ENCODE data around the gene MLXIP.

Gene MLXIP

DNA sequence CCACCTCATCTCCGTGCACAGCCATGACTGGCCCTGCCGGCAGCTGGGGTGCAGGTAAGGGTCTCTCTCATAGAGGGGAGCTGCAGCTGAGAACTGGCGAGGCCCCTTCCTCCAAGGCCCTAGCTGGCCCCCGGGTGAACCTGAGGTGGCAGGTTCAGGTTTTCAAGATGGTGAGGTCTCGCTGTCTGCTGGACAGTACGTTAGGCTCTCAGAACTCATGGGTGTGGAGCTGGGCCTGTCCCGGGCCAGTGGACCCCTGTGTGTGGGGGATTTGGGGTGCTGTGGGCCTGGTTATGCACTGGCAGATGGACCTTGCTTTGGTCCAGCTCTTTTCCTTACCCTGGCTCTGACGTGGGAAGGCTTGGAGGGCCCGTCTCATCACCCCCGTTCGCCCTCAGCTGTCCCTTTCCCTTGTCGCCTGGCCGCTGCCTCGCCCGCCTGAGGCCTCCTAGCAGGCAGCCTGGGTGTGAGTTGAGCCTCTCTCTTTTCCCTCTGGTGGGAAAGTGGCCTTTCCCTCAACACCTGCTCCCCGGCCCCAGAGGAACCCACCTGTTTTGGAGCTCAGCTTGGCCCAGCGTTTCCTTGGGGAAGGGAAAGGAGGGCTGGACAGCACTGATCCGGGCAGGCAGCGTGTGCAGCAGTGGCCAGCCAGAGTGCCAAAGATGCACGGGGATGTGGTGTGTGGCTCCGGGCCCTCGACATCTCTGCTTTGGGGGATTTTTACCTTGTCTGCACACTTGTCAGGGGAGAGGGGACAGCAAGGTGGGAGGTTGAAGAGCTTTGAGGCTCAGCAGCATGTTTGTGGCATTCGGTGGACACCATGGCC is 67.2 kb downstream of the MLXIP start:
- Histone ChIP-seq H3K36me3 (ENCODE audit: insufficient read depth, low read length) (peaks cover 11% of the 10 kb centered on the region; the same call in 1 of the 2 replicates), H3K4me3 (no peak overlapping the region), H3K9me3 (ENCODE audit: low read depth, low read length) (no peaks in the 10 kb centered on the region), H3K9ac (ENCODE audit: insufficient read length) (no peak overlapping the region), H3K27ac (no peak overlapping the region)
- TF ChIP-seq EZH2 (IDR thresholded peaks at IDR 0.05) (no peak), POLR2AphosphoS5 (IDR thresholded peaks at IDR 0.05; ENCODE audit: borderline replicate concordance, low read depth, low read length) (no peak), FOXP2 (optimal IDR thresholded peaks at IDR 0.05; ENCODE audit: control extremely low read depth, extremely low read length, insufficient read depth) (no peak)
- DNase-seq (ENCODE audit: low read depth, low spot score), result no peak

DNA sequence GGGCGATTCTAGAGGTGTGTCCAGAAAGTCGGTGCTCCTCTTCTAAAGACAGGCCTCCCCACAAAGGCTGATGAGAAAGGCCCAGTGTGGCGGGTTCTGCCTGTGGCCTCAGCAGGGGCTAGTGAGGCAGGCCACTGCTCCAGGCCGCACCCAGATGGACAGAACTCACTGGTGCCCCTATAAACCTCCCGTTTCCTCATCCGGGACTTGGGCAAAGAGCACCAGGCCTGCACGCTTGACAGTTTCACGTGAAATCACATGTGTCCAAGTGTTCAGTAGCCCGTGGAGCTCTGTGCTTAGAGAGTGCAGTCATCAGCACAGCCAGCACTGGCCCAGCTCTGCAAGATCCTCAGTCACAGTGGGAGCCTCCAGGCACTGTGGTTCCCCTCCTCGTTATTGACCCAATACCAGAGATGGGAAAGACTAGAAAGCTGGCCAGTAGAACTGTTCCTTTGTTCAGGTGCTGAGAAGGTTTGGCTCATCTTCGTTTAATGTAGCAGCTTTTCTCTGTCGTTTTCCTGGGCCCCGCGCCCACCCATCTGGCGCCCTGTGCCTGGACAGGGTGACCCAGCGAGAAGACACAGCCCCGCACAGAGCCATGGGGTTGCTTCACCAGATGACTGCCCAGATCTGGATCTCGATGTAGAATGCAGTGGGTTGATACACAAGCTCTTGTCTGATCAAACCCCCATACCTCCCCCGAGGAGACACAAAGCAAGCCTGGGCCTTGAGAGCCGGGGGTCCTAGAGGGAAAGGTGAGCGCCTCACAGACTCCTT is 69.1 kb downstream of the MLXIP start:
- Histone ChIP-seq H3K27ac (no peak overlapping the region), H3K9me3 (ENCODE audit: low read depth, low read length) (no peaks in the 10 kb centered on the region), H3K4me3 (no peak overlapping the region), H3K9ac (ENCODE audit: insufficient read length) (no peak overlapping the region), H3K36me3 (ENCODE audit: insufficient read depth, low read length) (no peaks in the 10 kb centered on the region; the same call in 1 of the 2 replicates)
- TF ChIP-seq EZH2 (IDR thresholded peaks at IDR 0.05) (no peak), FOXP2 (optimal IDR thresholded peaks at IDR 0.05; ENCODE audit: control extremely low read depth, extremely low read length, insufficient read depth) (no peak), POLR2AphosphoS5 (IDR thresholded peaks at IDR 0.05; ENCODE audit: borderline replicate concordance, low read depth, low read length) (no peak)
- no peak for DNase-seq (ENCODE audit: low read depth, low spot score)

DNA sequence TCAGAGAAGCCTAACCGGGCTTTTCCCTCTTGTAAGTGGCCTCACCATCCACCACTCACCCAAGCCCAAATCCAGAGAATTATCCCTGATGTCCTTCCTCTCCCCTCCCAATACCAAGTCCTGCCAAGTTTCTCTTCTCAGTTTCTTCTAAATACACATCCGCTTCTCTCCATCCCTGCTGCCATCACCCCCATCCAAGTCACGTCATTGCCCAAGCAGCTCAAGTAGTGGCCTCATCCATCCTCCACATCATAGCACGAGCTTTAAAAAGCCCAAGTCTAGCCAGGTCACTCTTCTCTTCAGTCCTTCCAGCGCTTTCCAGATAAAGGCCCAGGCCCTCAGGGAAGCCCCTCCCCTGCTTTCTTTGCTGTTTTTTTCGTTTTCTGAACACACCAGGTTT is 70.1 kb downstream of the MLXIP start:
- Histone ChIP-seq H3K9ac (ENCODE audit: insufficient read length) (no peak overlapping the region), H3K9me3 (ENCODE audit: low read depth, low read length) (no peaks in the 10 kb centered on the region), H3K27ac (no peak overlapping the region), H3K36me3 (ENCODE audit: insufficient read depth, low read length) (no peaks in the 10 kb centered on the region), H3K4me3 (no peak overlapping the region)
- no peak for DNase-seq (ENCODE audit: low read depth, low spot score)
- TF ChIP-seq EZH2 (IDR thresholded peaks at IDR 0.05) (no peak), FOXP2 (optimal IDR thresholded peaks at IDR 0.05; ENCODE audit: control extremely low read depth, extremely low read length, insufficient read depth) (no peak), POLR2AphosphoS5 (IDR thresholded peaks at IDR 0.05; ENCODE audit: borderline replicate concordance, low read depth, low read length) (no peak)

DNA sequence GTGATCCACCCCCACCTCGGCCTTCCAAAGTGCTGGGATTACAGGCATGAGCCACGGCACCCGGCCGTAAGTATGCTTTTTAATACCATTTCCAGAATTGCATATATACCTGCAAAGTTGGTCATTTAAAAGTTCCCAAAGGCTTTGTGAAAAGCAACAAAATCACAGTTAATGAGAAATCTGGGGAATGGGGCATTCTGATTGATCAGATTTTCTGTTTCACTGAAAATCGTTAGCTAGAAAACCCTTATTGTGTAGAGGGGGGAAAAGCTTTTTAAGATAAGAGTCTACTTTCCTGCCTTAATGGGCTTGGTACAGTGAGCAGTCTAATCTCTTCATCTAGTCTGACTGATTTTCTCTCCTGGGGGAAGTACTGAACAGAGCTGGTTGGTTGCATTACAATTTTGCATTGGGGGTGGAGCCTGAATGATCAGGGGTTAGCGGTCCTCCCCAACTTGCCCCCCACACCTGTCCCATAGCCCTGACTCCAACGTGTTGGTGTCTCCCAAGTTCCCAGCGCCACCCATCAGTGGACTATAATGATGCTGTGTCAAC is 71.6 kb downstream of the MLXIP start:
- no peaks in the 10 kb centered on the region for H3K36me3 ChIP-seq (ENCODE audit: insufficient read depth, low read length)
- no peak overlapping the region for H3K9ac ChIP-seq (ENCODE audit: insufficient read length)
- no peaks in the 10 kb centered on the region for H3K9me3 ChIP-seq (ENCODE audit: low read depth, low read length)
- TF ChIP-seq POLR2AphosphoS5 (IDR thresholded peaks at IDR 0.05; ENCODE audit: borderline replicate concordance, low read depth, low read length), result no peak
- TF ChIP-seq FOXP2 (optimal IDR thresholded peaks at IDR 0.05; ENCODE audit: control extremely low read depth, extremely low read length, insufficient read depth), result no peak
- TF ChIP-seq EZH2 (IDR thresholded peaks at IDR 0.05), result no peak
- H3K27ac ChIP-seq, result no peak overlapping the region
- no peak overlapping the region for H3K4me3 ChIP-seq
- no peak for DNase-seq (ENCODE audit: low read depth, low spot score)

DNA sequence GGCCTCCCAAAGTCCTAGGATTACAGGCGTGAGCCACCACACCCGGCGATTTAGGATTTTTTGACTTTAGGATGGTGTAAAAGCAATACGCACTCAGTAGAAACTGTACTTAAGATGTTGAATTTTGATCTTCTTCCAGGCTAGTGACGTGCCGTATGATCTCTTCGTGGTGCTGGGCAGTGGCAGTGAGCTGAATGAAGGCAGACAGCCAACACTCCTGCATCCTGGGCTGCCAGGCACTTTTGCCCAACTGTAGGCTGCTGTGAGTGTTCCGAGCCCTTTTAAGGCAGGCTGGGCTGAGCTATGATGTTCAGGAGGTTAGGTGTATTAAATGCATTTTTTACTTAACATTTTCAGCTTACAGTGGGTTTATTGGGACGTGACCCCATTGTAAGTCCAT is 74.2 kb downstream of the MLXIP start:
- no peaks in the 10 kb centered on the region for H3K36me3 ChIP-seq (ENCODE audit: insufficient read depth, low read length)
- H3K27ac ChIP-seq, result no peak overlapping the region
- no peaks in the 10 kb centered on the region for H3K9me3 ChIP-seq (ENCODE audit: low read depth, low read length)
- DNase-seq (ENCODE audit: low read depth, low spot score), result no peak
- TF ChIP-seq EZH2 (IDR thresholded peaks at IDR 0.05) (no peak), FOXP2 (optimal IDR thresholded peaks at IDR 0.05; ENCODE audit: control extremely low read depth, extremely low read length, insufficient read depth) (no peak), POLR2AphosphoS5 (IDR thresholded peaks at IDR 0.05; ENCODE audit: borderline replicate concordance, low read depth, low read length) (no peak)
- H3K9ac ChIP-seq (ENCODE audit: insufficient read length), result no peak overlapping the region
- H3K4me3 ChIP-seq, result no peak overlapping the region

DNA sequence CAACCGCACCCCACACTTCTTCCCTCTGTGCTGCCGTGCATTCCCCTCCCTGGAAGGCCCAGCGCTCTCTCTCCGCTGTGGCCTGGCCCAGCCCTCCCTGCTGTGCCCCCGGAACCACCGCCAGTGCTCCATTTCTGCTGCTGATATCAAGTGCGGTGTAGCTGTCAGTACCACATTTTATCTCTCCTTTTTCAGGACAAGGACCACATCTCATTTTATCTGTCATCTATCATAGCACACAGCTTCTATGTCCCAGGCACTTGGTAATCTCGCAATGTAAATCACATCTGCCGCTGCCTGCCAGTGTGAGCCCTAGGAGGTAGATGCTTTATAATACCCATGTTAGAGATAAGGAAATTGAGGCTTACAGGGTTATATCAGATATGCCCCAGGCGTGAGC is 77.1 kb downstream of the MLXIP start:
- Histone ChIP-seq H3K9ac (ENCODE audit: insufficient read length) (no peak overlapping the region), H3K27ac (no peak overlapping the region), H3K4me3 (no peak overlapping the region), H3K9me3 (ENCODE audit: low read depth, low read length) (no peaks in the 10 kb centered on the region), H3K36me3 (ENCODE audit: insufficient read depth, low read length) (no peaks in the 10 kb centered on the region)
- TF ChIP-seq FOXP2 (optimal IDR thresholded peaks at IDR 0.05; ENCODE audit: control extremely low read depth, extremely low read length, insufficient read depth) (no peak), POLR2AphosphoS5 (IDR thresholded peaks at IDR 0.05; ENCODE audit: borderline replicate concordance, low read depth, low read length) (no peak), EZH2 (IDR thresholded peaks at IDR 0.05) (no peak)
- DNase-seq (ENCODE audit: low read depth, low spot score), result no peak

DNA sequence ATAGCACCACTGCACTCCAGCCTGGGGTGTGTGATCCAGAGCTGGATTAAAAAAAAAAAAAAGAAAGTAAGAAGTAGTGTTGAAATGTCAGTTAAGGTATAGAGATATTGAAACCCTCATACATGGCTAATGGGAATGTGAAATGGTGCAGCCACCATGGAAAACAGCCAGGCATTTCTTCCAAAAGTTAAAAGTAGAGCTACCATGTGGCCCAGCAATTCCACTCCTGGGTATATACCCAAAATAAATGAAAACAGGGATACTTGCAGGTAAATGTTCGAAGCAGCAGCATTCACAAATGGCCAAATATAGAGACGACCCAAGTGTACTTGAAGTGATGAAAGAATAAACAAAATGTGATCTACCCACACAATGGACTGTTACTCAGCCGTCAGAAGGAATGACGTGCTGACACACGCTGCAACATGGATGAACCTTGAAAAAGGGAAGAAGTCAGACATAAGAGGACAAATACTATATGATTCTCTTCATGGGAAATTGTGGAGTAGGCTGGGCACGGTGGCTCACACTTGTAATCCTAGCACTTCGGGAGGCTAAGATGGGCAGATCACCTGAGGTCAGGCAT is 80.2 kb downstream of the MLXIP start:
- Histone ChIP-seq H3K9me3 (ENCODE audit: low read depth, low read length) (no peaks in the 10 kb centered on the region), H3K36me3 (ENCODE audit: insufficient read depth, low read length) (no peaks in the 10 kb centered on the region), H3K9ac (ENCODE audit: insufficient read length) (no peak overlapping the region), H3K27ac (no peak overlapping the region), H3K4me3 (no peak overlapping the region)
- TF ChIP-seq POLR2AphosphoS5 (IDR thresholded peaks at IDR 0.05; ENCODE audit: borderline replicate concordance, low read depth, low read length) (no peak), EZH2 (IDR thresholded peaks at IDR 0.05) (no peak), FOXP2 (optimal IDR thresholded peaks at IDR 0.05; ENCODE audit: control extremely low read depth, extremely low read length, insufficient read depth) (no peak)
- DNase-seq (ENCODE audit: low read depth, low spot score), result no peak

DNA sequence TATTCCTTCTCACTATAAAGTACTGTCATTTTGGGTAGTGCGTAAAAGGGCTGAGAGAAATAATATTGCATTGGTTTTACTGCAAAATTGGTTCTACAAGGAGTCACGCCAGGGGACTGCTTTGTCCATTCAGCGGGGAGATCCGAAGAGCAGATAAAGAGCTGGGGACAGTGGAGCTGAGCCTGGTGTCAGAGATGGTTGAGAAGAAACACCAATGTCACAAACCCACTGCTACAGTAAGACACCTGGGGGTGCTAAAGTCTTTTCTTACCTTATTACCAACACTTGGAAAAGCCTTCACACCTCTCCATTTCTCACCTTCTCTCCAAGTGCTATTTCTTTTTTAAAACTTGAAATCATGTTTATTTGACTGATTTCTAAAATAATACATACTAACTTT is 81.3 kb downstream of the MLXIP start:
- TF ChIP-seq FOXP2 (optimal IDR thresholded peaks at IDR 0.05; ENCODE audit: control extremely low read depth, extremely low read length, insufficient read depth), result no peak
- TF ChIP-seq EZH2 (IDR thresholded peaks at IDR 0.05), result no peak
- no peak for TF ChIP-seq POLR2AphosphoS5 (IDR thresholded peaks at IDR 0.05; ENCODE audit: borderline replicate concordance, low read depth, low read length)
- DNase-seq (ENCODE audit: low read depth, low spot score), result no peak
- Histone ChIP-seq H3K27ac (no peak overlapping the region), H3K9ac (ENCODE audit: insufficient read length) (no peak overlapping the region), H3K36me3 (ENCODE audit: insufficient read depth, low read length) (no peaks in the 10 kb centered on the region), H3K9me3 (ENCODE audit: low read depth, low read length) (no peaks in the 10 kb centered on the region), H3K4me3 (no peak overlapping the region)

All from SK-N-MC (cell line).